GM12878 (cell line): ENCODE measurements around the gene GJB4.

ENCODE experiments used
- CTCF ChIP-seq, 3 experiments: IDR thresholded peaks in 2 of 3; conservative IDR thresholded peaks in 1 of 3; 2 replicates each; pipeline ENCODE4 v1.5.1; 2011; ENCODE audit warnings: low read depth in 3 of 3, low read length in 3 of 3, mild to moderate bottlenecking in 3 of 3, control low read depth in 2 of 3, moderate library complexity in 2 of 3, inconsistent platforms in 1 of 3, mixed read lengths in 1 of 3; ENCODE audit not compliant: control insufficient read depth in 2 of 3, insufficient read depth in 1 of 3; ENCODE audit errors: extremely low read depth in 1 of 3
- EZH2 ChIP-seq: IDR thresholded peaks from 2 replicates; pipeline ENCODE4 v1.6.1; 2012; ENCODE audit warnings: low read depth, mild to moderate bottlenecking, control low read depth, inconsistent platforms, low read length, borderline replicate concordance; ENCODE audit not compliant: control insufficient read depth
- FOXM1 ChIP-seq: IDR thresholded peaks from 2 replicates; pipeline ENCODE4 v1.6.1; 2012; ENCODE audit warnings: low read depth, mild to moderate bottlenecking, inconsistent platforms, low read length, moderate library complexity
- HDGF ChIP-seq: fragments of 450-650 bp; IDR thresholded peaks from 2 replicates; pipeline ENCODE4 v1.6.1; 2016; ENCODE audit warnings: antibody characterized with exemption
- MXI1 ChIP-seq: fragments of 150-350 bp; IDR thresholded peaks from 2 replicates; pipeline ENCODE4 v1.6.1; 2011; ENCODE audit warnings: low read depth, mild to moderate bottlenecking, inconsistent platforms, low read length, improper control_type of control experiment
- REST ChIP-seq: IDR thresholded peaks from 2 replicates; pipeline ENCODE4 v1.6.1; 2012; ENCODE audit warnings: mild to moderate bottlenecking, low read depth, low read length
- SMAD1 ChIP-seq: fragments of 450-650 bp; IDR thresholded peaks from 2 replicates; pipeline ENCODE4 v1.6.1; 2018; ENCODE audit warnings: mild to moderate bottlenecking, low read depth; ENCODE audit not compliant: partially characterized antibody
- SUZ12 ChIP-seq: fragments of 200-600 bp; sonication (generic); IDR thresholded peaks from one replicate; pipeline ENCODE4 v1.6.1; 2018; ENCODE audit warnings: antibody characterized with exemption, mild to moderate bottlenecking; ENCODE audit not compliant: unreplicated experiment
- ZNF592 ChIP-seq: fragments of 450-650 bp; IDR thresholded peaks from 2 replicates; pipeline ENCODE4 v1.6.1; 2017; ENCODE audit warnings: mild to moderate bottlenecking, moderate library complexity

GRCh38 chr1:34714386-34714785, 45.2 kb upstream of the GJB4 start:
- TF ChIP-seq FOXM1 (no peak), ZNF592 (no peak), MXI1 (no peak), REST (no peak), EZH2 (no peak), SMAD1 (no peak), HDGF (no peak), SUZ12 (no peak), CTCF (IDR thresholded peaks at IDR 0.05 in 2 of 3, conservative IDR thresholded peaks at IDR 0.05 in 1 of 3; ENCODE audit: control insufficient read depth in 2 of 3, extremely low read depth in 1 of 3, insufficient read depth in 1 of 3, low read depth in 3 of 3, low read length in 3 of 3) (no peak)
